Epithelial cell of proximal tubule (primary cell): ENCODE measurements around the gene TUBB4A. TPM values are rescaled to one million over a fixed set of nuclear protein-coding genes. Genes with fewer than 3 reads are reported as not detected.

Source experiments
- DNase-seq: peaks from one replicate; pipeline ENCODE4 v3.0.0-alpha.2; 2011; ENCODE audit warnings: low read depth
- H3K4me3 ChIP-seq: 2 replicates; pipeline ENCODE4 v1.5.1; 2011; ENCODE audit warnings: low read depth, mild to moderate bottlenecking, low read length
- total RNA-seq: library from RNA; depleted of rRNA; stranded (reverse); fragments of >200 nt; gene quantifications from 2 replicates; pipeline ENCODE4 v1.2.3, GENCODE V29; 2015
- TF ChIP-seq, protein P1 (sequence below): conservative IDR thresholded peaks from 2 replicates; pipeline ENCODE4 v1.5.1; 2012; ENCODE audit warnings: low read depth, mild to moderate bottlenecking, low read length

The TUBB4A gene
- total RNA-seq, 1 donor from 2014 or later = 3.1 TPM

DNA sequence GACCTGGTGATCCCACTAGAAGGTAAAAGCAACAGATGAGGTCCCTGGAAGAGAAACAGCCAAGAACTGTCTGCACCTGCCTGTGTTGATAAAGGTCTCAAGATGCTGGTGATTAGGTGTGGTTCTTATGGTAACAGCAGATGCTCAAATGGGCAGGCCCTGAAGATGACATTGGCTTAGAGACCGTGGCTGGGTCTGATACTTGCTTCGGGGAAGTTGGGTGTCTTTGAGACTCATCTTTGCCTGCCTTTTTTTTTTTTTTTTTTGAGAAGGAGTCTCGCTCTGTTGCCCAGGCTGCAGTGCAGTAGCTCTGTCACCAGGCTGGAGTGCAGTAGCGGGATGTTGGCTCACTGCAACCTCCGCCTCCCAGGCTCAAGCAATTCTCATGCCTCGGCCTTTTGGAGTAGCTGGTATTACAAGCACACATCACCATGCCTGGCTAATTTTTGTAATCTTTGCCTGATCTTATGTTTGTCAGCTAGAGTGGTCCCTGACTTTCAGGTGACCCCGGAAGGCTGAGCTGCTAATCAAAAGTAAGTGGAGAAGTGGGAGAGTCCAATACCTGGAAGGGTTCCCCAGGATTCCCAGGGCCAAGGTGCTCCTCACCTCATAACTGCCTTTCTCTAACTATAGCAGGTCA is 50.4 kb downstream of the TUBB4A start:
- TF ChIP-seq, protein P1, sequence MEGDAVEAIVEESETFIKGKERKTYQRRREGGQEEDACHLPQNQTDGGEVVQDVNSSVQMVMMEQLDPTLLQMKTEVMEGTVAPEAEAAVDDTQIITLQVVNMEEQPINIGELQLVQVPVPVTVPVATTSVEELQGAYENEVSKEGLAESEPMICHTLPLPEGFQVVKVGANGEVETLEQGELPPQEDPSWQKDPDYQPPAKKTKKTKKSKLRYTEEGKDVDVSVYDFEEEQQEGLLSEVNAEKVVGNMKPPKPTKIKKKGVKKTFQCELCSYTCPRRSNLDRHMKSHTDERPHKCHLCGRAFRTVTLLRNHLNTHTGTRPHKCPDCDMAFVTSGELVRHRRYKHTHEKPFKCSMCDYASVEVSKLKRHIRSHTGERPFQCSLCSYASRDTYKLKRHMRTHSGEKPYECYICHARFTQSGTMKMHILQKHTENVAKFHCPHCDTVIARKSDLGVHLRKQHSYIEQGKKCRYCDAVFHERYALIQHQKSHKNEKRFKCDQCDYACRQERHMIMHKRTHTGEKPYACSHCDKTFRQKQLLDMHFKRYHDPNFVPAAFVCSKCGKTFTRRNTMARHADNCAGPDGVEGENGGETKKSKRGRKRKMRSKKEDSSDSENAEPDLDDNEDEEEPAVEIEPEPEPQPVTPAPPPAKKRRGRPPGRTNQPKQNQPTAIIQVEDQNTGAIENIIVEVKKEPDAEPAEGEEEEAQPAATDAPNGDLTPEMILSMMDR = no peak
- no peak for DNase-seq
- no peak overlapping the region for H3K4me3 ChIP-seq

DNA sequence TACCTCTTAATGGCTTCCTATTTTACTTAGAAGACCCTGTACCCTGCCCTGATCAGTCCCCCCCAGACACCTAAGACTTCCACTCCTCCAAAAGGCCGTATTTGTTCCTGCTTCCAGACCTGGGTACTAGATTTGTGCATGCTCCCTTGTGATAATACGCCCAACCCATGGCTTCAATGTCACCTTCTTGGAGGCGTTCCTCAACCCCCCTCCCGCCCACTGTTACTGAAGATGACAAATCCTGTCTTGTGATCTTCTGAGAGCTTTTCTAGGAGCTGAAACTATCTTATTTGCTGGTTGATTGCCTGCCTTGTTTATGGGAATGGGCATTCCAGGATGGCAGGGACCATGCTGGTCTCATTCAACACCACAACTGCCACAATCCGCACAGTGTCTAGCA is 51.9 kb downstream of the TUBB4A start:
- no peak overlapping the region for H3K4me3 ChIP-seq
- TF ChIP-seq, protein P1 = no peak
- no peak for DNase-seq

DNA sequence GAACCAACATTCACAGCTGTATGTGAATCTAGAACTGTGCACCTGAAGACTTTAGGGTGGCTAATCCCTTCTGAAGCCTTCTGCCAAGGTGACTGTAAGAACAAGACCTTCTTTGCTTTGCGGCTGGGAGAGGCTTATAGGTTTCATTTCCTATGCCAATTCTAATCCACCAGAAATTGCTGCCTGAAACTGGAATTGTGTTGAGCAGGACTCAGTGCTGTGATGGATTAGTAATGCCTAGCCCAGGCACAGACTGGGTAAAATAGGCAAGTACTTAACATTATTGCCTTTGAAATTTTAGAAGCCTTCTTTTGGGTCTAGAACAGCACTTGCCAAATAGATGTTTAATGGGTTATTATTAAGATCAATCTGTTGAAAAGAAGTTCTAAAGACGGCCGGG is 54.1 kb downstream of the TUBB4A start:
- TF ChIP-seq, protein P1 = no peak
- H3K4me3 ChIP-seq = no peak overlapping the region
- no peak for DNase-seq

DNA sequence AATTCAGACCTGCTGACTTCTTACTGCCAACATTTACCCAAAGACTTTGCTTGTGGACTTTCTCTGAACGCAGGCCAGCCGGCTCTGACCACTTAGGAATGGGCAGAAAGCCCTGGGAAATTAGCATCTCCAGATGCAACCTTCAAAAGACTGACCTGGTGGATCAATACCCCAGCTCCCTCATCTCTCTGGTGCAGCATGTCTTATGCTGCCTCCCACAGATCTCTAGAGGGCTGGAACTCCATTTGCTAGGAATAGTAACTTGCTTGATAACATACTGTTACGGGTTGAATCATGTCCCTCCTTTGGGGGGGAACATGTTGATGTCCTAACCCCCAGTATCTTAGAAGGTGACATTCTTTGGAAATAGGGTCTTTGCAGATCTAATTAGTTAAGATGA is 55.7 kb downstream of the TUBB4A start:
- no peak for DNase-seq
- TF ChIP-seq, protein P1 = no peak
- no peak overlapping the region for H3K4me3 ChIP-seq

Other genes with a start within 250 kb of the TUBB4A start
- 15.2 and 22.9 TPM in 2 replicates for gene MLLT1, start 222.3 kb downstream of the TUBB4A start, total RNA-seq
- not detected in 2 replicates for gene ACER1, start 168.7 kb downstream of the TUBB4A start, total RNA-seq
- gene CLPP, start 140.8 kb downstream of the TUBB4A start, total RNA-seq = 102 and 237 TPM in 2 replicates
- 56.4 and 80.7 TPM in 2 replicates for gene ALKBH7, start 129.5 kb downstream of the TUBB4A start, total RNA-seq
- 0.58 and 5.2 TPM in 2 replicates for gene PSPN, start 126.4 kb downstream of the TUBB4A start, total RNA-seq
- 42.1 and 42.2 TPM in 2 replicates for gene GTF2F1, start 109.1 kb downstream of the TUBB4A start, total RNA-seq
- gene KHSRP, start 77.5 kb downstream of the TUBB4A start, total RNA-seq = 96.0 and 296 TPM in 2 replicates
- gene SLC25A41, start 68.5 kb downstream of the TUBB4A start, total RNA-seq = 0.23 TPM in 1 of 2 replicates, not detected in the other
- 34.1 and 53.1 TPM in 2 replicates for gene SLC25A23, start 42.5 kb downstream of the TUBB4A start, total RNA-seq
- 58.9 and 63.1 TPM in 2 replicates for gene CRB3, start 38.0 kb downstream of the TUBB4A start, total RNA-seq
- 0.94 and 4.4 TPM in 2 replicates for gene DENND1C, start 20.5 kb downstream of the TUBB4A start, total RNA-seq
- gene TNFSF9, start 28.7 kb upstream of the TUBB4A start, total RNA-seq = 12.5 and 18.1 TPM in 2 replicates
- gene CD70, start 88.8 kb upstream of the TUBB4A start, total RNA-seq = 6.8 and 9.7 TPM in 2 replicates
- not detected in 2 replicates for gene TNFSF14, start 167.9 kb upstream of the TUBB4A start, total RNA-seq
- gene C3, start 218.3 kb upstream of the TUBB4A start, total RNA-seq = 10.0 and 16.1 TPM in 2 replicates
- gene GPR108, start 235.3 kb upstream of the TUBB4A start, total RNA-seq = 29.3 and 58.2 TPM in 2 replicates
- gene TRIP10, start 237.4 kb upstream of the TUBB4A start, total RNA-seq = 43.5 and 62.4 TPM in 2 replicates